Endothelial cell of umbilical vein (primary cell): Measurements from ENCODE around the gene SLC25A41. TPM values are rescaled to one million over a fixed set of nuclear protein-coding genes. Genes with fewer than 3 reads are reported as not detected.
A peak's percentile ranks its signal among the peaks of the same experiment; 100 is the strongest.

Experiments used
- BruUV-seq: library from RNA; stranded (reverse); fragments of 400-500 nt; replicated peaks from 2 replicates; lab custom pipeline; 2021; lab: Mats Ljungman, UMichigan
- CTCF ChIA-PET: fragments of 300-600, 350-600 bp; sonication (Branson Sonifier 250); formaldehyde crosslinking; loops from one replicate; lab custom pipeline; 2021; ENCODE audit warnings: antibody characterized with exemption, inconsistent platforms; lab: Charles Lee
- POLR2A ChIA-PET: fragments of 300-600, 350-600 bp; sonication (Branson Sonifier 250); formaldehyde crosslinking; loops from one replicate; lab custom pipeline; 2021; ENCODE audit warnings: antibody characterized with exemption, inconsistent platforms; lab: Charles Lee
- DNase-seq: peaks from one replicate; pipeline ENCODE4 v3.0.0-alpha.2; 2011; ENCODE audit warnings: low read depth, low spot score
- FAIRE-seq: peaks from 2 replicates; lab custom pipeline; 2011; peaks lifted over from hg19 to GRCh38; lab: Jason Lieb, UNC
- H2AFZ ChIP-seq: 2 replicates; pipeline ENCODE4 v1.6.0; 2012; ENCODE audit warnings: low read depth, low read length, control low read depth, inconsistent platforms
- H3K27ac ChIP-seq: 2 replicates; pipeline ENCODE4 v1.5.1; 2011; ENCODE audit warnings: low read depth, mild to moderate bottlenecking, control low read depth, low read length, moderate library complexity; ENCODE audit not compliant: insufficient read depth
- H3K27me3 ChIP-seq, 2 experiments: 2 replicates each; pipeline versions ENCODE4 v1.6.0 to v1.6.1; 2011; ENCODE audit warnings: low read length in 2 of 2, mixed read lengths in 1 of 2; ENCODE audit not compliant: control insufficient read depth in 2 of 2, insufficient read depth in 2 of 2
- H3K36me3 ChIP-seq, 2 experiments: 2 replicates in 1 of 2; 3 replicates in 1 of 2; pipeline ENCODE4 v1.5.1; 2011; ENCODE audit warnings: low read length in 2 of 2, mild to moderate bottlenecking in 1 of 2, moderate library complexity in 1 of 2; ENCODE audit not compliant: control insufficient read depth in 2 of 2, insufficient read depth in 2 of 2; ENCODE audit errors: extremely low read depth in 1 of 2
- H3K4me1 ChIP-seq: 3 replicates; pipeline ENCODE4 v1.5.1; 2011; ENCODE audit warnings: mild to moderate bottlenecking, low read length; ENCODE audit not compliant: control insufficient read depth, insufficient read depth; ENCODE audit errors: extremely low read depth
- H3K4me2 ChIP-seq: 2 replicates; pipeline ENCODE4 v1.6.1; 2011; ENCODE audit warnings: low read length, control low read depth, mixed read lengths; ENCODE audit not compliant: insufficient read depth
- H3K4me3 ChIP-seq, 3 experiments: fragments of 200-600 bp in 1 of 3; sonication (generic), shearing (Covaris generic) in 1 of 3; replicated peaks in 1 of 3; 2 replicates each; pipeline ENCODE4 v1.5.1; 2011 to 2016; ENCODE audit warnings: control low read depth in 3 of 3, low read length in 3 of 3, mild to moderate bottlenecking in 2 of 3, inconsistent platforms in 1 of 3, low read depth in 1 of 3, moderate library complexity in 1 of 3; ENCODE audit not compliant: insufficient read depth in 1 of 3
- H3K79me2 ChIP-seq: 2 replicates; pipeline ENCODE4 v1.6.0; 2012; ENCODE audit warnings: low read length, inconsistent platforms; ENCODE audit not compliant: control insufficient read depth, insufficient read depth
- H3K9ac ChIP-seq: replicated peaks from 2 replicates; pipeline ENCODE3; 2011; ENCODE audit warnings: low read length, control low read depth; ENCODE audit not compliant: insufficient read depth; ENCODE audit errors: extremely low read depth
- H3K9me1 ChIP-seq: replicated peaks from 3 replicates; pipeline ENCODE4 v1.6.0; 2011; ENCODE audit warnings: mild to moderate bottlenecking, low read length; ENCODE audit not compliant: control insufficient read depth, insufficient read depth; ENCODE audit errors: extremely low read depth
- H3K9me3 ChIP-seq: replicated peaks from 2 replicates; pipeline ENCODE4 v1.5.1; 2012; ENCODE audit warnings: low read length, inconsistent platforms; ENCODE audit not compliant: control insufficient read depth, insufficient read depth
- H4K20me1 ChIP-seq: replicated peaks from 2 replicates; pipeline ENCODE3; 2011; ENCODE audit warnings: mild to moderate bottlenecking, low read length; ENCODE audit not compliant: control insufficient read depth, insufficient read depth; ENCODE audit errors: extremely low read depth
- CTCF ChIP-seq, 2 donors: IDR thresholded peaks; 1 replicate in 1 of 2; 2 replicates in 1 of 2; pipeline ENCODE4 v1.5.1; 2011; ENCODE audit warnings: low read length in 2 of 2, mild to moderate bottlenecking in 2 of 2, moderate library complexity in 2 of 2, control low read depth in 1 of 2, inconsistent platforms in 1 of 2, low read depth in 1 of 2; ENCODE audit not compliant: insufficient read depth in 1 of 2; ENCODE audit errors: extremely low read depth in 1 of 2
- EZH2 ChIP-seq: IDR thresholded peaks from 2 replicates; pipeline ENCODE4 v1.6.1; 2012; ENCODE audit warnings: borderline replicate concordance, low read depth, mild to moderate bottlenecking, moderate library complexity, low read length, inconsistent platforms; ENCODE audit not compliant: severe bottlenecking
- FOS ChIP-seq: IDR thresholded peaks from 2 replicates; pipeline ENCODE4 v1.6.1; 2011; ENCODE audit warnings: mild to moderate bottlenecking, low read length, moderate library complexity, borderline replicate concordance; ENCODE audit not compliant: insufficient read depth
- GATA2 ChIP-seq: IDR thresholded peaks from 2 replicates; pipeline ENCODE4 v1.7.0; 2011; ENCODE audit warnings: low read depth, mild to moderate bottlenecking, moderate library complexity, mixed read lengths, low read length; ENCODE audit not compliant: insufficient read length, insufficient read depth
- JUN ChIP-seq: IDR thresholded peaks from 2 replicates; pipeline ENCODE4 v1.6.1; 2011; ENCODE audit warnings: borderline replicate concordance, low read depth; ENCODE audit not compliant: insufficient read length, insufficient read depth
- MAX ChIP-seq: IDR thresholded peaks from 2 replicates; pipeline ENCODE4 v1.6.1; 2011; ENCODE audit not compliant: insufficient read depth, insufficient read length
- MYC ChIP-seq: IDR thresholded peaks from one replicate; pipeline ENCODE4 v1.6.1; 2011; ENCODE audit warnings: mild to moderate bottlenecking, low read depth, low read length
- POLR2A ChIP-seq: IDR thresholded peaks from 2 replicates; pipeline ENCODE4 v1.6.1; 2012; ENCODE audit warnings: low read depth, mild to moderate bottlenecking, control low read depth, low read length
- POLR2AphosphoS5 ChIP-seq: IDR thresholded peaks from 2 replicates; pipeline ENCODE4 v1.6.1; 2012; ENCODE audit warnings: low read depth, mild to moderate bottlenecking, control low read depth, low read length, moderate library complexity; ENCODE audit not compliant: insufficient read depth
- dilution Hi-C: fragments of 300-500 bp; cut with MboI; formaldehyde crosslinking; loops from one replicate; pipeline ENCODE4 v1.15.0; 2019; ENCODE audit warnings: low sequenced_read_pairs; ENCODE audit not compliant: extremely low pct_ligation_motif_present
- intact Hi-C: fragments of 100-400 bp; cut with micrococcal nuclease; formaldehyde crosslinking; loops from one replicate; pipeline ENCODE4 v1.10.0; 2022
- polyA plus RNA-seq, 4 experiments: library from polyadenylated mRNA; depleted of rRNA in 3 of 4; stranded (reverse) in 3 of 4; unstranded in 1 of 4; fragments of >200 nt; gene quantifications; 2 replicates each; pipeline versions ENCODE4 v1.2.1 to v1.2.3, GENCODE V29; 2011 to 2012; ENCODE audit warnings: missing spikeins in 1 of 4
- total RNA-seq: library from RNA; stranded (reverse); gene quantifications from 2 replicates; pipeline ENCODE4 v1.2.3, GENCODE V29; 2021

Gene SLC25A41
- total and polyA plus RNA-seq, 2 donors (not counting 3 experiments of a cell fraction or from before 2014, with no cell fraction given), result 0.21 TPM; not detected in 1

GRCh38 chr19:6476896-6477431 is 43.4 kb upstream of the SLC25A41 start:
- Histone ChIP-seq H3K79me2 (no peaks in the 10 kb centered on the region), H3K36me3 (no peaks in the 10 kb centered on the region), H3K27ac (no peak overlapping the region), H2AFZ (peak overlapping the region; percentile 84), H3K4me2 (peak overlapping the region; percentile 20), H3K4me3 (no peak overlapping the region), H3K4me1 (peaks cover 2% of the 10 kb centered on the region), H4K20me1 (no peaks in the 10 kb centered on the region), H3K9me3 (no peaks in the 10 kb centered on the region), H3K9ac (no peak overlapping the region), H3K9me1 (no peaks in the 10 kb centered on the region), H3K27me3 (peaks cover 0 to 9% of the 10 kb centered on the region in 2 experiments)
- ChIA-PET POLR2A (interaction anchor here (0.9 kb wide), 1 partner anchor 14 kb away, joined by 4 read pairs; no protein-coding TSS in a partner anchor), CTCF (interaction anchor here (0.7 to 2.3 kb wide), 2 partner anchors 14 to 40 kb away, joined by 3 to 7 read pairs; no protein-coding TSS in a partner anchor)
- TF ChIP-seq EZH2 (no peak), MAX (no peak), POLR2A (no peak)
- no peak for FAIRE-seq
- intact Hi-C loops, result no loop called here
- no peak for DNase-seq
- dilution Hi-C loops, result no loop called here
- no TSS peak for BruUV-seq

- TF ChIP-seq JUN (no peak), POLR2A (no peak), EZH2 (no peak), GATA2 (no peak), FOS (no peak), CTCF (IDR thresholded peaks at IDR 0.05; ENCODE audit: extremely low read depth in 1 of 2, insufficient read depth in 1 of 2, low read depth in 1 of 2, low read length in 2 of 2) (no peak), MYC (no peak), POLR2AphosphoS5 (no peak), MAX (no peak)
- ChIA-PET POLR2A (interaction anchor here (0.9 kb wide), 1 partner anchor 13 kb away, joined by 4 read pairs; no protein-coding TSS in a partner anchor), CTCF (interaction anchor here (0.7 to 2.3 kb wide), 3 partner anchors 14 to 387 kb away, joined by 3 to 7 read pairs (median 4); no protein-coding TSS in a partner anchor)
- intact Hi-C loops (no loop called here), dilution Hi-C loops (no loop called here)
- DNase-seq, result peak; percentile 51
- peak overlapping the region; percentile 84 for H2AFZ ChIP-seq
- no peak overlapping the region for H3K9ac ChIP-seq
- no peaks in the 10 kb centered on the region for H3K9me1 ChIP-seq
- no peaks in the 10 kb centered on the region for H4K20me1 ChIP-seq
- FAIRE-seq, result peak; percentile 78
- no peak overlapping the region for H3K27ac ChIP-seq
- H3K79me2 ChIP-seq, result no peaks in the 10 kb centered on the region
- H3K4me3 ChIP-seq, result no peak overlapping the region
- H3K36me3 ChIP-seq, result no peaks in the 10 kb centered on the region
- H3K4me1 ChIP-seq, result peaks cover 2% of the 10 kb centered on the region
- BruUV-seq, result no TSS peak
- H3K27me3 ChIP-seq, result peaks cover 0 to 9% of the 10 kb centered on the region in 2 experiments
- peak overlapping the region; percentile 20 for H3K4me2 ChIP-seq
- H3K9me3 ChIP-seq, result no peaks in the 10 kb centered on the region
These were observed 42.8 kb upstream of the SLC25A41 start for GRCh38 chr19:6476155-6476895.
